WTC11 (cell line): Measurements from ENCODE around the gene NXN. TPM values are rescaled to one million over a fixed set of nuclear protein-coding genes. Genes with fewer than 3 reads are reported as not detected.

Experiments
- ATAC-seq: fragments of 200-7000 bp; cut with Tn5 transposase; 2 replicates; pipeline ENCODE4 v1.10.0; 2021; ENCODE audit warnings: mild to moderate bottlenecking, moderate library complexity
- CTCF ChIA-PET: fragments of 300-600 bp; sonication (Branson Sonifier 250); formaldehyde crosslinking; loops from one replicate; lab custom pipeline; 2021; ENCODE audit warnings: antibody characterized with exemption; lab: Charles Lee
- POLR2A ChIA-PET: fragments of 350-600 bp; sonication (Branson Sonifier 250); formaldehyde crosslinking; loops from one replicate; lab custom pipeline; 2021; ENCODE audit warnings: antibody characterized with exemption; lab: Charles Lee
- DNase-seq: peaks from one replicate; pipeline ENCODE4 v3.0.0; 2021; ENCODE audit warnings: low spot score
- H3K27ac Mint-ChIP-seq: 2 replicates; pipeline ENCODE4 v1.8.0; 2021; ENCODE audit warnings: mixed read lengths
- H3K27me3 Mint-ChIP-seq: 2 replicates; pipeline ENCODE4 v1.8.0; 2021; ENCODE audit warnings: low read depth, mild to moderate bottlenecking, moderate library complexity, mixed read lengths
- H3K36me3 Mint-ChIP-seq: 2 replicates; pipeline ENCODE4 v1.8.0; 2021; ENCODE audit warnings: mixed read lengths
- H3K4me1 Mint-ChIP-seq: 2 replicates; pipeline ENCODE4 v1.8.0; 2022; ENCODE audit warnings: mixed read lengths
- H3K4me3 Mint-ChIP-seq: 2 replicates; pipeline ENCODE4 v1.8.0; 2021; ENCODE audit warnings: mild to moderate bottlenecking, moderate library complexity, mixed read lengths
- H3K9me3 Mint-ChIP-seq: 2 replicates; pipeline ENCODE4 v1.8.0; 2021; ENCODE audit warnings: mixed read lengths
- CBFB ChIP-seq: sonication (generic); formaldehyde crosslinking; IDR thresholded peaks from 2 replicates; pipeline ENCODE4 v1.8.1; 2022; ENCODE audit warnings: mild to moderate bottlenecking, low read depth, missing genetic modification reagents
- CTCF ChIP-seq: fragments of 200-600 bp; IDR thresholded peaks from 2 replicates; pipeline ENCODE4 v1.8.0; 2022; ENCODE audit warnings: antibody characterized with exemption
- FOXK1 ChIP-seq: sonication (generic); formaldehyde crosslinking; IDR thresholded peaks from 2 replicates; pipeline ENCODE4 v1.8.0; 2022; ENCODE audit warnings: mild to moderate bottlenecking, moderate library complexity, missing genetic modification reagents
- IRF2 ChIP-seq: sonication (generic); formaldehyde crosslinking; IDR thresholded peaks from 2 replicates; pipeline ENCODE4 v1.8.0; 2022; ENCODE audit warnings: low read depth, missing genetic modification reagents, borderline replicate concordance
- JUN ChIP-seq: sonication (generic); formaldehyde crosslinking; IDR thresholded peaks from 2 replicates; pipeline ENCODE4 v1.8.0; 2023; ENCODE audit warnings: mild to moderate bottlenecking, missing genetic modification reagents
- KAT7 ChIP-seq: sonication (generic); formaldehyde crosslinking; IDR thresholded peaks from 2 replicates; pipeline ENCODE4 v1.8.1; 2023; ENCODE audit warnings: missing genetic modification reagents, mild to moderate bottlenecking, borderline replicate concordance
- OVOL2 ChIP-seq: fragments of 250-450 bp; sonication (Bioruptor Pico); IDR thresholded peaks from 2 replicates; pipeline ENCODE4 v1.9.0; 2021; ENCODE audit warnings: mild to moderate bottlenecking, borderline replicate concordance
- RELA ChIP-seq: sonication (generic); formaldehyde crosslinking; IDR thresholded peaks from 2 replicates; pipeline ENCODE4 v1.8.1; 2022; ENCODE audit warnings: missing genetic modification reagents, mild to moderate bottlenecking, borderline replicate concordance
- SMAD4 ChIP-seq: sonication (generic); formaldehyde crosslinking; IDR thresholded peaks from 2 replicates; pipeline ENCODE4 v1.8.0; 2022; ENCODE audit warnings: mild to moderate bottlenecking, missing genetic modification reagents
- SP1 ChIP-seq: sonication (generic); formaldehyde crosslinking; conservative IDR thresholded peaks from 2 replicates; pipeline ENCODE4 v1.8.1; 2022; ENCODE audit warnings: missing genetic modification reagents
- USF2 ChIP-seq: sonication (generic); formaldehyde crosslinking; IDR thresholded peaks from 2 replicates; pipeline ENCODE4 v1.8.1; 2023; ENCODE audit warnings: mild to moderate bottlenecking, missing genetic modification reagents, moderate library complexity
- ZNF121 ChIP-seq: sonication (generic); formaldehyde crosslinking; IDR thresholded peaks from 2 replicates; pipeline ENCODE4 v1.8.0; 2023; ENCODE audit warnings: missing genetic modification reagents
- ZNF138 ChIP-seq: sonication (generic); formaldehyde crosslinking; conservative IDR thresholded peaks from 2 replicates; pipeline ENCODE4 v1.8.1; 2022; ENCODE audit warnings: mild to moderate bottlenecking, moderate library complexity, missing genetic modification reagents
- ZNF232 ChIP-seq: sonication (generic); formaldehyde crosslinking; IDR thresholded peaks from 2 replicates; pipeline ENCODE4 v1.8.0; 2022; ENCODE audit warnings: mild to moderate bottlenecking, missing genetic modification reagents
- ZNF317 ChIP-seq: sonication (generic); formaldehyde crosslinking; IDR thresholded peaks from 2 replicates; pipeline ENCODE4 v1.8.1; 2023; ENCODE audit warnings: low read depth, mild to moderate bottlenecking, moderate library complexity, missing genetic modification reagents, borderline replicate concordance
- total RNA-seq: library from RNA; stranded (reverse); gene quantifications from 3 replicates; pipeline ENCODE4 v1.2.3, GENCODE V29; 2021
- TF ChIP-seq, protein P1 (sequence below): sonication (generic); formaldehyde crosslinking; IDR thresholded peaks from 2 replicates; pipeline ENCODE4 v1.8.1; 2022; ENCODE audit warnings: missing genetic modification reagents, borderline replicate concordance
- TF ChIP-seq, protein P2 (sequence below): sonication (generic); formaldehyde crosslinking; IDR thresholded peaks from 2 replicates; pipeline ENCODE4 v1.8.0; 2022; ENCODE audit warnings: missing genetic modification reagents
- TF ChIP-seq, protein P3 (sequence below): sonication (generic); formaldehyde crosslinking; IDR thresholded peaks from 2 replicates; pipeline ENCODE4 v1.8.1; 2023; ENCODE audit warnings: mild to moderate bottlenecking, missing genetic modification reagents, moderate library complexity
- TF ChIP-seq, protein P4 (sequence below): sonication (generic); formaldehyde crosslinking; IDR thresholded peaks from 2 replicates; pipeline ENCODE4 v1.8.1; 2022; ENCODE audit warnings: mild to moderate bottlenecking, moderate library complexity, missing genetic modification reagents

NXN gene
- total RNA-seq, 1 experiment from 2014 or later: 96.8 TPM

GRCh38 chr17:949623-950303 is 29.8 kb downstream of the NXN start (continued):
- no peak for TF ChIP-seq SP1 (CRISPR knock-in tag)
- peak; percentile 32; the same call in 1 of the 2 replicates for TF ChIP-seq ZNF121 (CRISPR knock-in tag)
- no peak for TF ChIP-seq IRF2 (CRISPR knock-in tag)
- peak; percentile 61 for TF ChIP-seq USF2
- TF ChIP-seq RELA (CRISPR knock-in tag): no peak
- TF ChIP-seq FOXK1 (CRISPR knock-in tag): no peak
- no peak for TF ChIP-seq ZNF317 (CRISPR knock-in tag)
- TF ChIP-seq ZNF232 (CRISPR knock-in tag): no peak

DNA sequence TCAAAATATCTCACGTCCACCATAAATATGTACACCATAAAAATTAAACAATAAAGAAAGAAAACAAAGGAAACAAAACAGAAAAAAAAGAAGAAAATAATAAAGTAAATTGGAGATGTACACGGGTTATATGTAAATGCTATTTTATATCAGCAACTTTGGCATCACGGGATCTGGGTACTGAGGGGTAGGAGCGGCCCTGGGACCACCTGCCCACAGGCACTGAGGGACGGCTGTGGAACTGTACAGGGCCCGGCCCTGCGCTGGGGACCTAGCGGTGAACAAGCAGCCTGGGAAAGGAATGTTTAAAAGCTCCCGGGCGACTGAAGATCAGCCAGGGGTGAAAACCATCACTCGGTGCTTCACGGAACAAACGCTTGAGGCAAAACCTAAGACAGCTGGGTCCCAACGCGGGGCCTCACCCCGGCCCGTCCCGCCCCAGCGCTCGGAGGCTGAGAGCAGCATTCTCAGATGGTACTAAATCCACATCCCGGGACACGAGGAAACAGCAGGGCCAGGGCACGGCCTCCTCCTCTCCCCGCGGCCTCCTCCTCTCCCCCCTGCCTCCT is 31.2 kb downstream of the NXN start:
- TF ChIP-seq ZNF138 (CRISPR knock-in tag) (no peak), JUN (CRISPR knock-in tag) (no peak), OVOL2 (no peak), KAT7 (no peak), USF2 (no peak), SMAD4 (CRISPR knock-in tag) (no peak), CTCF (no peak), CBFB (CRISPR knock-in tag) (no peak)
- TF ChIP-seq, protein P1, sequence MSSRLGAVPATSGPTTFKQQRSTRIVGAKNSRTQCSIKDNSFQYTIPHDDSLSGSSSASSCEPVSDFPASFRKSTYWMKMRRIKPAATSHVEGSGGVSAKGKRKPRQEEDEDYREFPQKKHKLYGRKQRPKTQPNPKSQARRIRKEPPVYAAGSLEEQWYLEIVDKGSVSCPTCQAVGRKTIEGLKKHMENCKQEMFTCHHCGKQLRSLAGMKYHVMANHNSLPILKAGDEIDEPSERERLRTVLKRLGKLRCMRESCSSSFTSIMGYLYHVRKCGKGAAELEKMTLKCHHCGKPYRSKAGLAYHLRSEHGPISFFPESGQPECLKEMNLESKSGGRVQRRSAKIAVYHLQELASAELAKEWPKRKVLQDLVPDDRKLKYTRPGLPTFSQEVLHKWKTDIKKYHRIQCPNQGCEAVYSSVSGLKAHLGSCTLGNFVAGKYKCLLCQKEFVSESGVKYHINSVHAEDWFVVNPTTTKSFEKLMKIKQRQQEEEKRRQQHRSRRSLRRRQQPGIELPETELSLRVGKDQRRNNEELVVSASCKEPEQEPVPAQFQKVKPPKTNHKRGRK (CRISPR knock-in tag): no peak
- TF ChIP-seq, protein P2, sequence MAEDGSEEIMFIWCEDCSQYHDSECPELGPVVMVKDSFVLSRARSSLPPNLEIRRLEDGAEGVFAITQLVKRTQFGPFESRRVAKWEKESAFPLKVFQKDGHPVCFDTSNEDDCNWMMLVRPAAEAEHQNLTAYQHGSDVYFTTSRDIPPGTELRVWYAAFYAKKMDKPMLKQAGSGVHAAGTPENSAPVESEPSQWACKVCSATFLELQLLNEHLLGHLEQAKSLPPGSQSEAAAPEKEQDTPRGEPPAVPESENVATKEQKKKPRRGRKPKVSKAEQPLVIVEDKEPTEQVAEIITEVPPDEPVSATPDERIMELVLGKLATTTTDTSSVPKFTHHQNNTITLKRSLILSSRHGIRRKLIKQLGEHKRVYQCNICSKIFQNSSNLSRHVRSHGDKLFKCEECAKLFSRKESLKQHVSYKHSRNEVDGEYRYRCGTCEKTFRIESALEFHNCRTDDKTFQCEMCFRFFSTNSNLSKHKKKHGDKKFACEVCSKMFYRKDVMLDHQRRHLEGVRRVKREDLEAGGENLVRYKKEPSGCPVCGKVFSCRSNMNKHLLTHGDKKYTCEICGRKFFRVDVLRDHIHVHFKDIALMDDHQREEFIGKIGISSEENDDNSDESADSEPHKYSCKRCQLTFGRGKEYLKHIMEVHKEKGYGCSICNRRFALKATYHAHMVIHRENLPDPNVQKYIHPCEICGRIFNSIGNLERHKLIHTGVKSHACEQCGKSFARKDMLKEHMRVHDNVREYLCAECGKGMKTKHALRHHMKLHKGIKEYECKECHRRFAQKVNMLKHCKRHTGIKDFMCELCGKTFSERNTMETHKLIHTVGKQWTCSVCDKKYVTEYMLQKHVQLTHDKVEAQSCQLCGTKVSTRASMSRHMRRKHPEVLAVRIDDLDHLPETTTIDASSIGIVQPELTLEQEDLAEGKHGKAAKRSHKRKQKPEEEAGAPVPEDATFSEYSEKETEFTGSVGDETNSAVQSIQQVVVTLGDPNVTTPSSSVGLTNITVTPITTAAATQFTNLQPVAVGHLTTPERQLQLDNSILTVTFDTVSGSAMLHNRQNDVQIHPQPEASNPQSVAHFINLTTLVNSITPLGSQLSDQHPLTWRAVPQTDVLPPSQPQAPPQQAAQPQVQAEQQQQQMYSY (CRISPR knock-in tag): no peak
- TF ChIP-seq, protein P3, sequence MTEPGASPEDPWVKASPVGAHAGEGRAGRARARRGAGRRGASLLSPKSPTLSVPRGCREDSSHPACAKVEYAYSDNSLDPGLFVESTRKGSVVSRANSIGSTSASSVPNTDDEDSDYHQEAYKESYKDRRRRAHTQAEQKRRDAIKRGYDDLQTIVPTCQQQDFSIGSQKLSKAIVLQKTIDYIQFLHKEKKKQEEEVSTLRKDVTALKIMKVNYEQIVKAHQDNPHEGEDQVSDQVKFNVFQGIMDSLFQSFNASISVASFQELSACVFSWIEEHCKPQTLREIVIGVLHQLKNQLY (CRISPR knock-in tag): no peak
- TF ChIP-seq, protein P4, sequence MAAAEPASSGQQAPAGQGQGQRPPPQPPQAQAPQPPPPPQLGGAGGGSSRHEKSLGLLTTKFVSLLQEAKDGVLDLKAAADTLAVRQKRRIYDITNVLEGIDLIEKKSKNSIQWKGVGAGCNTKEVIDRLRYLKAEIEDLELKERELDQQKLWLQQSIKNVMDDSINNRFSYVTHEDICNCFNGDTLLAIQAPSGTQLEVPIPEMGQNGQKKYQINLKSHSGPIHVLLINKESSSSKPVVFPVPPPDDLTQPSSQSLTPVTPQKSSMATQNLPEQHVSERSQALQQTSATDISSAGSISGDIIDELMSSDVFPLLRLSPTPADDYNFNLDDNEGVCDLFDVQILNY (CRISPR knock-in tag): no peak
- DNase-seq (peak; percentile 63), ATAC-seq (peak; percentile 6; the same call in 1 of the 2 replicates)
- peaks cover 5% of the 10 kb centered on the region for H3K36me3 Mint-ChIP-seq
- H3K27ac Mint-ChIP-seq: peak overlapping the region; percentile 75; the same call in 1 of the 2 replicates
- ChIA-PET CTCF (interaction anchor here (0.6 to 1.7 kb wide), 5 partner anchors 16 to 532 kb away, joined by 3 to 7 read pairs (median 3); partner anchors contain the start of gene NXN), POLR2A (no interaction called here)
- no peaks in the 10 kb centered on the region for H3K9me3 Mint-ChIP-seq
- H3K4me3 Mint-ChIP-seq: no peak overlapping the region
- H3K4me1 Mint-ChIP-seq: peaks cover 44% of the 10 kb centered on the region
- H3K27me3 Mint-ChIP-seq: no peaks in the 10 kb centered on the region
